Measurements from ENCODE around the gene ZMYND8.
"Not testable (repeated sequence)": the region's sequence is repeated elsewhere in the genome, so short reads cannot be mapped to it uniquely, and the experiment has no call there.

ZMYND8 gene

DNA sequence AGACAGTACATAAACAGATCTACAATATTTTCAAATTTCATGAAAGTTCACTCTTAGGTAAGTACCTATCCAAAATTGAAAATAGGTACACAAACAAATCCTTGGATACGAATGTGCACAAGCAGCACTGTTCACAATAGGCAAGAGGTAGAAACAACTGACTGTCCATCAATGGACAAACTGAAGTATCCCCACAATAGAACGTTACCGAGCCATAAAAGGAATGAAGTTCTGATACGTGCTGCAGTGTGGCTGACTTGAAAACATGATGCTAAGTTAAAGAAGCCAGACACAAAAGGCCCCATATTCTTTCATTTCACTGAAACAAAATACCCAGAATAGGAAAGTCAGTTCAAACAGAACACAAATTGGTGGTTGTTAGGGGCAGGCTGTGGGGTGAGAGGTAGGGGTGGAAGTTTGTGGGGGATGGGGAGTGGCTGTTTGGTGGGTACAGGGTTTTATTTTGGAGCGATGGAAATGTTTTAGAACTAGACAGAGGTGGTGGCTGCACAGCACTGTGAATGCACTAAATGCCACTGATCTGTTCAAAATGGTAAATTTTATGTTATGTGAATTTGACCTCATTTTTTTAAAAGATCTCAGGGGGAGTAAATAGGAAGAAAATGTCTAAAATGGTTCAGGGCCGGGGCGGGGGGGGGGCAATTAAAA is 89.5 kb downstream of the ZMYND8 start:
- DNase-seq (ENCODE audit: low read depth) = no peak
- H3K4me3 ChIP-seq (ENCODE audit: low read depth, low read length) = no peak overlapping the region
- TF ChIP-seq, protein P1, sequence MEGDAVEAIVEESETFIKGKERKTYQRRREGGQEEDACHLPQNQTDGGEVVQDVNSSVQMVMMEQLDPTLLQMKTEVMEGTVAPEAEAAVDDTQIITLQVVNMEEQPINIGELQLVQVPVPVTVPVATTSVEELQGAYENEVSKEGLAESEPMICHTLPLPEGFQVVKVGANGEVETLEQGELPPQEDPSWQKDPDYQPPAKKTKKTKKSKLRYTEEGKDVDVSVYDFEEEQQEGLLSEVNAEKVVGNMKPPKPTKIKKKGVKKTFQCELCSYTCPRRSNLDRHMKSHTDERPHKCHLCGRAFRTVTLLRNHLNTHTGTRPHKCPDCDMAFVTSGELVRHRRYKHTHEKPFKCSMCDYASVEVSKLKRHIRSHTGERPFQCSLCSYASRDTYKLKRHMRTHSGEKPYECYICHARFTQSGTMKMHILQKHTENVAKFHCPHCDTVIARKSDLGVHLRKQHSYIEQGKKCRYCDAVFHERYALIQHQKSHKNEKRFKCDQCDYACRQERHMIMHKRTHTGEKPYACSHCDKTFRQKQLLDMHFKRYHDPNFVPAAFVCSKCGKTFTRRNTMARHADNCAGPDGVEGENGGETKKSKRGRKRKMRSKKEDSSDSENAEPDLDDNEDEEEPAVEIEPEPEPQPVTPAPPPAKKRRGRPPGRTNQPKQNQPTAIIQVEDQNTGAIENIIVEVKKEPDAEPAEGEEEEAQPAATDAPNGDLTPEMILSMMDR (conservative IDR thresholded peaks at IDR 0.05; ENCODE audit: low read depth, low read length) = no peak

DNA sequence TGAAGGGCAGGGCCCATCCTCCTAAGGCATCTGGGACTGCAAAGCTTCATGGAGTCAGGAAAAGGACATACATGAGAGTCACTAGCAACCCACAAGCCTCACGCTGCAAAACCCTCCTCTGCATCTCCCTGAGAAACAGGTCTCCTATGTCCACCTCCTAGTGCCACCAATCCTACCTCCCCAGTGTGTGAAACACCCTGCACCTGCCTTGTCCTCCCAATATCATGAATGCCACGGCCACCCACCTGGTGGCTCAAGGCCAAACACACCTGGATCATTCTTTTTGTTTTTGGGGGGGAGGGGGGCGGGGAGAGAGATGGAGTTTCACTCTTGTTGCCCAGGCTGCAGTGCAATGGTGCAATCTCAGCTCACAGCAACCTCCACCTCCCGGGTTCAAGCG is 90.5 kb downstream of the ZMYND8 start:
- TF ChIP-seq, protein P1 (conservative IDR thresholded peaks at IDR 0.05; ENCODE audit: low read depth, low read length) = no peak

DNA sequence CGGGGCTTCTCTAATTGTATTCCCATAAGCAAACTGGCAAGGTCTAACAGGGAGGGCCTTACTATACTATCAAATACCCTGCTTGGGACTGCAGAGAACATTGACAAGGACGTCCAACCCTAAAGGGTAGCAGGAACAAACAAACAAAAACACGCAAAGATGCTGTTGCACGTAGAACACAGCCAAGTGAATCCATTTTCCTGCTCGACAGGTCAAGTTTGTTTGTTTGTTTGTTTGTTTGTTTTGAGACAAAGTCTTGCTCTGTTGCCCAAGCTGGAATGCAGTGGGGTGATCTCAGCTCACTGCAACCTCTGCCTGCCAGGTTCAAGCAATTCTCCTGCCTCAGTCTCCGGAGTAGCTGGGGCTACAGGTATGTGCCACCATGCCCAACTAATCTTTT is 91.3 kb downstream of the ZMYND8 start:
- no peak for DNase-seq (ENCODE audit: low read depth)
- H3K4me3 ChIP-seq (ENCODE audit: low read depth, low read length) = no peak overlapping the region
- TF ChIP-seq, protein P1 (conservative IDR thresholded peaks at IDR 0.05; ENCODE audit: low read depth, low read length) = no peak

More for the DNA sequence above, 90.5 kb downstream of the ZMYND8 start:
- no peak overlapping the region for H3K4me3 ChIP-seq (ENCODE audit: low read depth, low read length)
- no peak for DNase-seq (ENCODE audit: low read depth)

DNA sequence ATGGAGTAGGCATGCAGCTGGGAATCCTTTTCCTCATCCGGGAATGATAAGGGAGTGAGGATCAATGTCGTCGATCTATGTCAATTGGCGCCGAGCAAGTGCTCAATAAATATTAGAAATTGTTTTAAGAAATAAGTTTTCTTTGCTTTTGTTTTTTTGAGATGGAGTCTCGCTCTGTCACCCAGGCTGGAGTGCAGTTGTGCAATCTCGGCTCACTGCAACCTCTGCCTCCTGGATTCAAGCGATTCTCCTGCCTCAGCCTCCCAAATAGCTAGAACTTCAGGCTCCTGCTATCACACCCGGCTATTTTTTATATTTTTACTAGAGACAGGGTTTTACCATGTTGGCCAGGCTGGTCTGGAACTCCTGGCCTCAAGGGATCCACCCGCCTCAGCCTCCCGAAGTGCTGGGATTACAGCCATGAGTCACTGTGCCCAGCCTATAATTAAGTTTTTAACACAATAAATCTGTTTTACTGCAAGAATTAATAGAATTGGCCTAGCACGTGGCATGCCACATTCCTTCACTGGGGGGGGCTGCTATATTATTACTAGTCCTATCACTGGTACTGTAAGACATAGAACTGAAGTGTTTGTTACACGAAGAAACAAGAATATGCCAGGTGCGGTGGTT is 92.2 kb downstream of the ZMYND8 start:
- not testable (repeated sequence) for H3K4me3 ChIP-seq (ENCODE audit: low read depth, low read length); DNase-seq (ENCODE audit: low read depth)

DNA sequence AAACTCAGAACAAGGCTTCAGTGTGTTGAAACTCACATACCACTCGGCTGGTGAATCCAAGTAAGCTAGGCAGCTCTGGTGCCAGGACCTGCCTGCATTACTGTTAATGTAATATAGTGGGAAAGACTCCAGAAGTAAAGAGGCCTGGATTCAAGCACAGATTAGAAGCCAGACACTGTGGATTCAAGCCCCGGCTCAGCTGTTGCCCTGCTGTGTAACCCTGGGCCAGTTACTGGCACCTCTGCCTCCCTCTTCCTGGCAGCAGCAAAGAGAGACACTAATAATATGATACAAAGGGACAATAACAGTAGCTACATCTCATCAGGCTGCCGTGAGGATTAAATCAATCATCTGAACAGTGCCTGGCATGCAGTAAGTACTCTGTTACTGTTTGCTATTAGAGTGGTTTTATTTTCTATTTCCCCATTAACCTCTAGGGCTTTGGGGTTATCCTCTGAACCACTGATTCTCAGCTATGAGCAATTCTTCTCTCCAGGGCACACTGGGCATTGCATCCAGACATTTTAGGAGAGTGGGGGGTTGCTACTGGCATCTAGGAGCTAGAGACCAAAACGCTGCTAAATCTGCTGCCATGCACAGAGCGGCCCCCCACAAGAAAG is 92.9 kb downstream of the ZMYND8 start:
- H3K4me3 ChIP-seq (ENCODE audit: low read depth, low read length) = no peak overlapping the region
- TF ChIP-seq, protein P1 (conservative IDR thresholded peaks at IDR 0.05; ENCODE audit: low read depth, low read length) = no peak
- no peak for DNase-seq (ENCODE audit: low read depth)

DNA sequence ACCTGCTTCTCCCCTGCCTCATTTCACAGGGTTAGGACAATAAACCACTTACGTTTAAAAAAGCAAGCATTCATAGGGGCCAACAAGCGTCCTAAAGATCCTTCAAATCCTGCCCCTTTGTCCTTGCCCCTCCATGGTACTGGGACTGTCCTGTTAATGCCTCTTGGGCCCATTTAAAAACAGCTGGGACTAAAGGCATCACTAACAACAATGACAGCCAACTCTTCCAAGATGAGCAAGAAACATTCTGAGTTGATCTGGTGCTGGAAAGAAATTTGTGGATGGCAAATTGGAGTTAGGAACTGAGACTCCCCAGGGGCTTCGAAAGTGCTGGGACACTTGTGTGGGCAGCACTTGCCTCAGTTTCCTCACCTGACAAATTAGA is 93.4 kb downstream of the ZMYND8 start:
- TF ChIP-seq, protein P1 (conservative IDR thresholded peaks at IDR 0.05; ENCODE audit: low read depth, low read length) = no peak
- no peak overlapping the region for H3K4me3 ChIP-seq (ENCODE audit: low read depth, low read length)
- no peak for DNase-seq (ENCODE audit: low read depth)

DNA sequence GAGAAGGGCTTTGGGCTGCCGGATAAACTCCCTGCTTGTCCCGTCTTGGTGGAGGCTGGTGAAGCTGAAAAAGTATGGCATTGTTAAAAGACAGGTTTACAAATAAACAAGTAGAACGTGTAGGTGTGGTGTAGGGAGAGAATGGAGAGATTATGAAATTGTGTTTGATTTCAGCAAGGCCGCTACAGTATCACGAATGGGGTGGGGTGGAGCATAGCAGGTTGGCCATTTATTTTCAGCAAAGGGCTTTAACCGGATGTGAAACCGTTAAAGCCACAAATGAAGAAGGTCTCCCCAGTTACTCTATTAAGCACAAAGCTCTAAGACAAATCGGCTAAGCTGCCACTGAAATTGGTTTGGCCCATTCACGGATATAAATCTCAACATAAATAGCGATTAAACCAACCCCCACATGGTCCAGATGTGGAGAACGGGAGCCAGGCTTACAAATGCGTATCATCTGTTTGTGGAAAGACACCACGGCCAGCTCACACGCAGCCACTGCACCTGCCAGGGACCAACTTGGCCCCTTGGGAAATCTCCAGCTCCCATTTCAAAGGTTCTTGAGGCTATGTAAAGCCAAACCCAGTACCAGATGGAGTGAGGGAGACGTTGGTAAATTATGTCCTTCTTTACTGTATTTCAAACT is 94.0 kb downstream of the ZMYND8 start:
- TF ChIP-seq, protein P1 (conservative IDR thresholded peaks at IDR 0.05; ENCODE audit: low read depth, low read length) = no peak
- DNase-seq (ENCODE audit: low read depth) = no peak
- H3K4me3 ChIP-seq (ENCODE audit: low read depth, low read length) = no peak overlapping the region

All from choroid plexus epithelial cell (primary cell).